ENCODE measurements around the gene GATD1.
A peak's percentile ranks its signal among the peaks of the same experiment; 100 is the strongest.

The GATD1 gene

GRCh38 chr11:812390-812789 is 35.1 kb upstream of the GATD1 start:
- no peak for DNase-seq

- DNase-seq = no peak
Measured at GRCh38 chr11:811446-812245, 34.4 kb upstream of the GATD1 start.

- peak; percentile 57 for DNase-seq
Measured at GRCh38 chr11:810040-810567, 32.8 kb upstream of the GATD1 start.

- DNase-seq = peak; percentile 99
Measured at GRCh38 chr11:809287-810039, 32.2 kb upstream of the GATD1 start, which contains the start of gene RPLP2. TSS of gene RPLP2 (plus strand) at chr11:809967. CDS start at chr11:810235, 268 bp downstream.

GRCh38 chr11:808427-809286 is 31.4 kb upstream of the GATD1 start:
- DNase-seq = peak; percentile 47

- DNase-seq = peak; percentile 55
Measured at GRCh38 chr11:804599-804964, 27.3 kb upstream of the GATD1 start.

GRCh38 chr11:803770-804598 is 26.7 kb upstream of the GATD1 start:
- DNase-seq = peak; percentile 74

- no peak for DNase-seq
Measured at GRCh38 chr11:803467-803742, 26.1 kb upstream of the GATD1 start.

GRCh38 chr11:802693-803466 is 25.6 kb upstream of the GATD1 start:
- no peak for DNase-seq

- no peak for DNase-seq
Measured at GRCh38 chr11:802018-802617, 24.8 kb upstream of the GATD1 start.

GRCh38 chr11:801097-801780 is 24.0 kb upstream of the GATD1 start:
- DNase-seq = no peak

GRCh38 chr11:800473-800872 is 23.2 kb upstream of the GATD1 start:
- DNase-seq = no peak

- no peak for DNase-seq
Measured at GRCh38 chr11:799641-800316, 22.5 kb upstream of the GATD1 start.

- DNase-seq = peak; percentile 91
Measured at GRCh38 chr11:798093-798713, 20.9 kb upstream of the GATD1 start, which contains the start of gene SLC25A22. TSS of gene SLC25A22 (minus strand) at chr11:798281. CDS start at chr11:795006, 3,275 bp downstream.

- DNase-seq = peak; percentile 96
Measured at GRCh38 chr11:797296-798092, 20.2 kb upstream of the GATD1 start.

- peak; percentile 58 for DNase-seq
Measured at GRCh38 chr11:796565-797295, 19.4 kb upstream of the GATD1 start.

Data from NCI-H69 (cell line).